Islet of Langerhans (tissue), 1 donor: ENCODE data around the gene ZNHIT2.

Experiments
- FAIRE-seq: peaks from one replicate; lab custom pipeline; 2011; peaks lifted over from hg19 to GRCh38; lab: Jason Lieb, UNC

The ZNHIT2 gene

GRCh38 chr11:65134240-65134951, 16.9 kb upstream of the ZNHIT2 start, which contains the start of gene SYVN1:
Gene SYVN1 (minus strand): TSS chr11:65134519. CDS start chr11:65133601, 918 bp downstream.
- FAIRE-seq = no peak

GRCh38 chr11:65133724-65134123, 16.2 kb upstream of the ZNHIT2 start:
- no peak for FAIRE-seq

- no peak for FAIRE-seq
These were observed 15.6 kb upstream of the ZNHIT2 start for GRCh38 chr11:65132988-65133700.

GRCh38 chr11:65132238-65132987, 14.9 kb upstream of the ZNHIT2 start:
- no peak for FAIRE-seq

- no peak for FAIRE-seq
These were observed 14.4 kb upstream of the ZNHIT2 start for GRCh38 chr11:65131895-65132237.

- FAIRE-seq = no peak
These were observed 13.9 kb upstream of the ZNHIT2 start for GRCh38 chr11:65131417-65131776.

GRCh38 chr11:65130631-65131416, 13.3 kb upstream of the ZNHIT2 start:
- no peak for FAIRE-seq

- no peak for FAIRE-seq
These were observed 12.3 kb upstream of the ZNHIT2 start for GRCh38 chr11:65129649-65130441.

GRCh38 chr11:65128182-65129145, 11.0 kb upstream of the ZNHIT2 start:
- no peak for FAIRE-seq

- FAIRE-seq = no peak
These were observed 10.1 kb upstream of the ZNHIT2 start for GRCh38 chr11:65127473-65128181.

GRCh38 chr11:65126624-65127274, 9.2 kb upstream of the ZNHIT2 start:
- no peak for FAIRE-seq

- FAIRE-seq = no peak
These were observed 7.9 kb upstream of the ZNHIT2 start for GRCh38 chr11:65125197-65126056.

- no peak for FAIRE-seq
These were observed 7.1 kb upstream of the ZNHIT2 start for GRCh38 chr11:65124480-65125196.

GRCh38 chr11:65121865-65122696, 4.6 kb upstream of the ZNHIT2 start, which contains the start of the genes FAU and MRPL49:
Gene FAU (minus strand): TSS chr11:65122134. CDS start chr11:65121813, 321 bp downstream.
Gene MRPL49 (plus strand): TSS chr11:65122321. CDS start chr11:65122347, 26 bp downstream.
- FAIRE-seq = no peak

- no peak for FAIRE-seq
These were observed 4.0 kb upstream of the ZNHIT2 start for GRCh38 chr11:65121447-65121864.

- no peak for FAIRE-seq
These were observed 3.3 kb upstream of the ZNHIT2 start for GRCh38 chr11:65120831-65121230.
